GM18507 (cell line): Measurements from ENCODE around the gene SERPIND1.
"Not testable (repeated sequence)": the region's sequence is repeated elsewhere in the genome, so short reads cannot be mapped to it uniquely, and the experiment has no call there.

Source experiments
- DNase-seq: peaks from one replicate; pipeline ENCODE4 v3.0.0; 2011; ENCODE audit warnings: low read depth; ENCODE audit not compliant: insufficient read length; ENCODE audit errors: extremely low spot score
- FAIRE-seq: peaks from 2 replicates; lab custom pipeline; 2011; peaks lifted over from hg19 to GRCh38; lab: Jason Lieb, UNC

SERPIND1 gene

GRCh38 chr22:20807315-20807752 is 33.4 kb downstream of the SERPIND1 start:
- FAIRE-seq (no peak), DNase-seq (no peak)

- no peak for DNase-seq
- FAIRE-seq: no peak
Observed at GRCh38 chr22:20808844-20809243, 34.9 kb downstream of the SERPIND1 start.

GRCh38 chr22:20809538-20810185 is 35.7 kb downstream of the SERPIND1 start:
- DNase-seq (no peak), FAIRE-seq (no peak)

- no peak for FAIRE-seq
- no peak for DNase-seq
Observed at GRCh38 chr22:20810645-20811044, 36.7 kb downstream of the SERPIND1 start.

GRCh38 chr22:20811171-20811570 is 37.3 kb downstream of the SERPIND1 start:
- no peak for FAIRE-seq

GRCh38 chr22:20811971-20812660 is 38.2 kb downstream of the SERPIND1 start:
- FAIRE-seq (no peak), DNase-seq (no peak)

More at GRCh38 chr22:20811171-20811570, 37.3 kb downstream of the SERPIND1 start:
- DNase-seq: no peak

- FAIRE-seq (no peak), DNase-seq (no peak)
Observed at GRCh38 chr22:20813056-20813455, 39.1 kb downstream of the SERPIND1 start.

- DNase-seq (no peak), FAIRE-seq (no peak)
Observed at GRCh38 chr22:20814221-20814808, 40.4 kb downstream of the SERPIND1 start.

GRCh38 chr22:20815477-20816050 is 41.7 kb downstream of the SERPIND1 start:
- FAIRE-seq: no peak
- DNase-seq: no peak

GRCh38 chr22:20816559-20816958 is 42.6 kb downstream of the SERPIND1 start:
- no peak for FAIRE-seq
- DNase-seq: no peak

GRCh38 chr22:20818471-20818870 is 44.6 kb downstream of the SERPIND1 start:
- FAIRE-seq: no peak
- DNase-seq: no peak

- no peak for FAIRE-seq
- DNase-seq: no peak
Observed at GRCh38 chr22:20819471-20819870, 45.6 kb downstream of the SERPIND1 start.

- FAIRE-seq: not testable (repeated sequence)
Observed at GRCh38 chr22:20821717-20822239, 47.9 kb downstream of the SERPIND1 start.

GRCh38 chr22:20822240-20822639 is 48.3 kb downstream of the SERPIND1 start:
- DNase-seq (no peak), FAIRE-seq (no peak)

More at GRCh38 chr22:20821717-20822239, 47.9 kb downstream of the SERPIND1 start:
- not testable (repeated sequence) for DNase-seq

- DNase-seq: no peak
- no peak for FAIRE-seq
Observed at GRCh38 chr22:20823264-20823663, 49.4 kb downstream of the SERPIND1 start.

GRCh38 chr22:20825216-20825615 is 51.3 kb downstream of the SERPIND1 start:
- not testable (repeated sequence) for DNase-seq, FAIRE-seq

- DNase-seq: no peak
- FAIRE-seq: no peak
Observed at GRCh38 chr22:20825624-20826023, 51.7 kb downstream of the SERPIND1 start.

GRCh38 chr22:20826373-20827152 is 52.6 kb downstream of the SERPIND1 start:
- FAIRE-seq: not testable (repeated sequence)

GRCh38 chr22:20829491-20830134 is 55.7 kb downstream of the SERPIND1 start:
- DNase-seq (no peak), FAIRE-seq (no peak)

More at GRCh38 chr22:20826373-20827152, 52.6 kb downstream of the SERPIND1 start:
- DNase-seq: not testable (repeated sequence)
